ENCODE data around the gene SGCD.

Gene SGCD

GRCh38 chr5:156400231-156400986, 73.4 kb downstream of the SGCD start:
- no peak for FAIRE-seq
- no peak for TF ChIP-seq POLR2A (IDR thresholded peaks at IDR 0.05; ENCODE audit: low read depth, low read length)
- no peak for DNase-seq (ENCODE audit: insufficient read length, low spot score)

DNA sequence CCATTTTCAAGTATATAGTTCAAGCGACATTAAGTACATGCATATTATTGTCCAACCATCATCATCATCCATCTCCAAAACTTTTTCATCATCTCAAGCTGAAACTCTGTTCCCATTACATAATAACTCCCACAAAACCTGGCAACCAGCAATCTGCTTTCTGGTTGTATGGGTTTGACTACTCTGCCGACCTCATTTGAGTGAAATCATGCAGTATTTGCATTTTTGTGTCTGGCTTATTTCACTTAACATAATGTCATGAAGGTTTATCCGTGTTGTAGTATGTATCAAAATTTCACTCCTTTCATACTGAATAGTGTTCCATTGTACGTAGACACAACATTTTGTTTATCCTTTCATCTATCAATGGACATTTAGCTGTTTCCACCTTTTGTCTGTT, 74.8 kb downstream of the SGCD start:
- DNase-seq (ENCODE audit: insufficient read length, low spot score) (no peak), FAIRE-seq (no peak)
- TF ChIP-seq POLR2A (IDR thresholded peaks at IDR 0.05; ENCODE audit: low read depth, low read length), result no peak

DNA sequence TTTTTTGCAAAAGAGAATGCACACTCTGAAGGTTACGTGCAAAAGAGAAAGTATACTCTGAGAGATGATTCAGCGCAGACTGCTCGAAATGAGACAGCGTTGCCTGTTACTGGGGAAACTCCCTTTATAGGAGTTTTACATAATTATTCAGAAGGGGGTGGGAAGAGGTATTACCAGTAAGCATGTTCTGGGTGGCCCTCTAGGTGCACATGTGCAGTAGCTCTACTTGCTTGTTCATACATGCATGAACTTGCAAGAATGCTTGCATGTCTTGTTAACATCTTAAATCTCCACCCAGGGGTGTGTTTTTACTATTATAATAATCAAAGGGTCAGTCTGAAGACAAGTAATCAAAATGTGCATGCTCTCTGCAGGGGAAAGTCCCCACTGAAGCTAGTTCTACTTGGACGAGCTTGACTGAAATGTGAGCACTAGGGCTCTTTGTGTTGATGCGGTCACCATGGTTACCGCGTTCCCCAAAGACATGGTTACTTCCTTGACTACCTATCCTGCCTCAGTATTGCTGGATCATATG, 75.5 kb downstream of the SGCD start:
- no peak for FAIRE-seq
- DNase-seq (ENCODE audit: insufficient read length, low spot score), result no peak
- no peak for TF ChIP-seq POLR2A (IDR thresholded peaks at IDR 0.05; ENCODE audit: low read depth, low read length)

- TF ChIP-seq POLR2A (IDR thresholded peaks at IDR 0.05; ENCODE audit: low read depth, low read length), result no peak
- DNase-seq (ENCODE audit: insufficient read length, low spot score) (no peak), FAIRE-seq (no peak)
Measured at GRCh38 chr5:156405988-156406387, 79.0 kb downstream of the SGCD start.

GRCh38 chr5:156407251-156407650, 80.3 kb downstream of the SGCD start:
- FAIRE-seq (no peak), DNase-seq (ENCODE audit: insufficient read length, low spot score) (no peak)
- no peak for TF ChIP-seq POLR2A (IDR thresholded peaks at IDR 0.05; ENCODE audit: low read depth, low read length)

- DNase-seq (ENCODE audit: insufficient read length, low spot score), result no peak
- no peak for TF ChIP-seq POLR2A (IDR thresholded peaks at IDR 0.05; ENCODE audit: low read depth, low read length)
- no peak for FAIRE-seq
Measured at GRCh38 chr5:156409834-156410233, 82.9 kb downstream of the SGCD start.

- no peak for FAIRE-seq
- TF ChIP-seq POLR2A (IDR thresholded peaks at IDR 0.05; ENCODE audit: low read depth, low read length), result no peak
- no peak for DNase-seq (ENCODE audit: insufficient read length, low spot score)
Measured at GRCh38 chr5:156411185-156411613, 84.2 kb downstream of the SGCD start.

DNA sequence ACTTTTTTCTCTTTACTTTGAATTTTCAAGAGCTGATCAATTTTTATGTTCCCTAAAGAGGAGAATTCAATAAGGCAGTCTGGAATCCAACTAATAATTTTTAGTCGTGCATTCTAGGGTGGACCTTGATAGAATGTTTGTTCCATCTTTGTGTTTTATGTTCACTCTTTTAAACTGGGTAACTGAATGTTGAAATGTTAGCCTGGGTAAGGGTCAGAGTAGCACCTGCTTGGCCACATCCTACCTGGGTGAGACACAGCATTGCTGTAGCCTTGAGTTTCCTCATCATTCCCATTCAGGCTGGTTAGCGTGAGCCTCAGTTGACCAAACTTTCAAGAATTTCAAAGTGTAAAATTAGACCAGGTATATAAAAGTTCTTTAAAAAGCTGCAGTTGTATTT, 85.0 kb downstream of the SGCD start:
- no peak for TF ChIP-seq POLR2A (IDR thresholded peaks at IDR 0.05; ENCODE audit: low read depth, low read length)
- no peak for DNase-seq (ENCODE audit: insufficient read length, low spot score)
- no peak for FAIRE-seq

DNA sequence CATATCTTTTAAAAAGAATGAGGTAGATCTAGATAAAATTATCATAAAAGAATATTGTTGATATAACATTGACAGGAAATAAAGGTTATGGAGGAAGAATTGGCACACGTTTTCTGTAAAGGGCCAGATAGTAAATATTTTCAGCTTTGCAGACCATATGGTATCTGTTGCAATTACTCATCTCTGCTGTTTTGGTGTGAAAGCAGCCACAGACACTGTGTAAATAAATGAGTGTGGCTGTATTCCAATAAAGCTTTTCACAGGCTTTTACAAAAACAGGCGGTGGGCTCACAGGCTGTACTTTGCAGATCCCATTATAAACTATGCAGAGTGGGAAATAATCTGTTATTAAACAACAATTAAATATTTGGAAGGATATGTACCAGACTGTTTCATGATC, 87.4 kb downstream of the SGCD start:
- DNase-seq (ENCODE audit: insufficient read length, low spot score), result no peak
- TF ChIP-seq POLR2A (IDR thresholded peaks at IDR 0.05; ENCODE audit: low read depth, low read length), result no peak
- FAIRE-seq, result no peak

GRCh38 chr5:156419661-156420060, 92.7 kb downstream of the SGCD start:
- no peak for FAIRE-seq
- no peak for TF ChIP-seq POLR2A (IDR thresholded peaks at IDR 0.05; ENCODE audit: low read depth, low read length)

GRCh38 chr5:156420665-156421064, 93.7 kb downstream of the SGCD start:
- FAIRE-seq (no peak), DNase-seq (ENCODE audit: insufficient read length, low spot score) (no peak)
- TF ChIP-seq POLR2A (IDR thresholded peaks at IDR 0.05; ENCODE audit: low read depth, low read length), result no peak

More at GRCh38 chr5:156419661-156420060, 92.7 kb downstream of the SGCD start:
- DNase-seq (ENCODE audit: insufficient read length, low spot score), result no peak

GRCh38 chr5:156421798-156422197, 94.8 kb downstream of the SGCD start:
- TF ChIP-seq POLR2A (IDR thresholded peaks at IDR 0.05; ENCODE audit: low read depth, low read length), result no peak
- FAIRE-seq (no peak), DNase-seq (ENCODE audit: insufficient read length, low spot score) (no peak)

DNA sequence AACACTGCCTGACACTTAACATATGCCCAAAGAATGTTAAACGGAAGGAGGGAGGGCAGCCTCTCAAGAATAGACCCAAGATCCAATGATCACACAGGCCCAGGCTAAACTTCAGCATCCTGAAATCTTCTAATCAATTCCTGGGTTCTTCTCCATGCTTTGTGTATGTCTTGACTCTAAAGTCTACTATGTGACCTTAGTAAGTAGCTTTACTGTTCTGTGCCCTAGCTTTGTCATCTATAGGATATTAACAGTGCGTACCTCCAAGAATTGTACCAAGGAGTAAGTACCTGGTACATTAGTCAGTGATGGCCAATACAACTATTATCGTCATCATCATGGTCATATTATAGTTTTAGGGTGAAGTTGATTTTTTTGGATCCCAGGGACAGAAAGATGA, 96.6 kb downstream of the SGCD start:
- FAIRE-seq (no peak), DNase-seq (ENCODE audit: insufficient read length, low spot score) (no peak)
- no peak for TF ChIP-seq POLR2A (IDR thresholded peaks at IDR 0.05; ENCODE audit: low read depth, low read length)

DNA sequence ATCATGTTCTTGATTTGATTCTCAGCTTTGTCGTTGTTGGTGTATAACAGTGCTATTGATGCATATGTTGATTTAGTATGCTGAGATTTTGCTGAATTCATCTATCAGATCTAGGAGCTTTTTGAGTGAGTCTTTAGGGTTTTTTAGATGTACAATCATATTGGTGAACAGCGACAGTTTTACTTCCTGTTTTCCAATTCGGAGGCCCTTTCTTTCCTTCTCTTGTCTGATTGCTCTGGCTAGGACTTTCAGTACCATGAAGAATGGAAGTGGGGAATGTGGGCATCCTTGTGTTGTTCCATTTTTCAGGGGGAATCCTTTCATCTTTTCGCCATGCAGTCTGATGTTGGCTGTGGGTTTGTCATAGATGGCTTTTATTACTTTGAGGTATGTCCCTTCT, 100.4 kb downstream of the SGCD start:
- TF ChIP-seq POLR2A (IDR thresholded peaks at IDR 0.05; ENCODE audit: low read depth, low read length), result no peak
- DNase-seq (ENCODE audit: insufficient read length, low spot score) (no peak), FAIRE-seq (no peak)

All from H54 (cell line).